Measurements from ENCODE around the gene UBE2K. TPM values are rescaled to one million over a fixed set of nuclear protein-coding genes. Genes with fewer than 3 reads are reported as not detected.

Gene UBE2K
- total RNA-seq, 4 donors from 2014 or later: 21.5 to 32.2 (median 25.7) TPM

Other genes with a start within 250 kb of the UBE2K start
- 1,000 to 10,000 TPM; 2,484 to 4,074 (median 3,563) TPM for gene RPL9, start 239.2 kb upstream of the UBE2K start, total RNA-seq
- 10 to 100 TPM; 10.1 to 18.5 (median 12.4) TPM for gene LIAS, start 239.1 kb upstream of the UBE2K start, total RNA-seq
- gene UGDH, start 170.7 kb upstream of the UBE2K start, total RNA-seq: 10 to 100 TPM; 20.2 to 29.4 (median 24.3) TPM
- 10 to 100 TPM; 25.6 to 49.2 (median 36.4) TPM for gene SMIM14, start 59.3 kb upstream of the UBE2K start, total RNA-seq

All from lower leg skin (tissue), 4 donors.